ENCODE data around the gene LRRC8E. TPM values are rescaled to one million over a fixed set of nuclear protein-coding genes. Genes with fewer than 3 reads are reported as not detected.

LRRC8E gene
- total RNA-seq, 6 experiments from 2014 or later, result 4.9 to 7.3 (median 6.1) TPM

DNA sequence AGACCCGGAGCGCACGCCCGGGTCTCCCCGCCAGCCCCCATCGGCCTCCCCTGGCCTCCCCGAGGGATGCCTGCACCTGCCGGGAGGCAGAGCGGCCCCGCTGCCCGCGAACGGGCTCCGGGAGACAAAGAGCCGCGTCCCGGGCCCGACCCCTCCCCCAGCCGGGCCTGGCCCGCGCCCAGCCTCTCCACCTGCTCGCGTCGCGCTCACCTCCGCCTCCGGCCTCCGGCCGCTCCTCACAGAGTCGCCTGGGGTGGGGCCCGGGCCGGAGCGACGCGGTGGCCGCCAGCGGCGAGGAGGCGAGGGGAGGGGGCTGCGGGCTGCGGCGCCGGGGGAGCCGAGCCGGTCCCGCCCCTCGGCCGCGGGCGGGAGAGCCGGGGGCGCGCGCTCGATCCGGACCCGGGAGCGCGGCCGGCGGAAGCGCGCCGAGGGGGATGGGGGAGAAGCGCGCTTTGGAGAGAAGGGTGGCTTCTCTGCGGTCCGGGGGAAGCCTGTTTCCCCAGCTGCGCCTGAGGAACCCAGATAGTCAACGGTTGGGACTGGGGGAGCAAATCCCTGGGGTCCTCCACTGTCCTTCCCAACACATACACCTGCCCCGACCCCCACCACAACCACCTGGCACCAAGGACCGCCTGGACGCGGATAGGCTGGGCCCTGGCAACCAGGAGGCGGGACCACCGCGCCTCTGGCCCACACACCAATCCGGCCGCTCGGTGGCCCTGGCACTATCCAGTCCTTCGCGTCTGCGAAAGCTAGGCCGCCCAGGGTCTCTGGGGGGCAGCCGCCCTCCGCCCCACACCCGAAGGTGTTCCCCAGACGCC is 14.0 kb upstream of the LRRC8E start, which contains the start of gene PRR36:
Gene PRR36 (minus strand): TSS at position 315 of the 821 bp plus-strand sequence. CDS start 701 bp downstream, outside the sequence.
- TF ChIP-seq, protein P1, sequence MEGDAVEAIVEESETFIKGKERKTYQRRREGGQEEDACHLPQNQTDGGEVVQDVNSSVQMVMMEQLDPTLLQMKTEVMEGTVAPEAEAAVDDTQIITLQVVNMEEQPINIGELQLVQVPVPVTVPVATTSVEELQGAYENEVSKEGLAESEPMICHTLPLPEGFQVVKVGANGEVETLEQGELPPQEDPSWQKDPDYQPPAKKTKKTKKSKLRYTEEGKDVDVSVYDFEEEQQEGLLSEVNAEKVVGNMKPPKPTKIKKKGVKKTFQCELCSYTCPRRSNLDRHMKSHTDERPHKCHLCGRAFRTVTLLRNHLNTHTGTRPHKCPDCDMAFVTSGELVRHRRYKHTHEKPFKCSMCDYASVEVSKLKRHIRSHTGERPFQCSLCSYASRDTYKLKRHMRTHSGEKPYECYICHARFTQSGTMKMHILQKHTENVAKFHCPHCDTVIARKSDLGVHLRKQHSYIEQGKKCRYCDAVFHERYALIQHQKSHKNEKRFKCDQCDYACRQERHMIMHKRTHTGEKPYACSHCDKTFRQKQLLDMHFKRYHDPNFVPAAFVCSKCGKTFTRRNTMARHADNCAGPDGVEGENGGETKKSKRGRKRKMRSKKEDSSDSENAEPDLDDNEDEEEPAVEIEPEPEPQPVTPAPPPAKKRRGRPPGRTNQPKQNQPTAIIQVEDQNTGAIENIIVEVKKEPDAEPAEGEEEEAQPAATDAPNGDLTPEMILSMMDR (IDR thresholded peaks at IDR 0.05), result no peak
- Mint-ChIP-seq H3K4me1 (ENCODE audit: low read depth) (peaks cover 18% of the 10 kb centered on the region), H3K36me3 (ENCODE audit: low read depth) (no peaks in the 10 kb centered on the region), H3K27me3 (ENCODE audit: insufficient read depth) (peaks cover 22% of the 10 kb centered on the region), H3K9me3 (no peaks in the 10 kb centered on the region), H3K4me3 (no peak within 1 kb of the TSS), H3K27ac (no peak within 1 kb of the TSS)
- DNase-seq, result no peak

DNA sequence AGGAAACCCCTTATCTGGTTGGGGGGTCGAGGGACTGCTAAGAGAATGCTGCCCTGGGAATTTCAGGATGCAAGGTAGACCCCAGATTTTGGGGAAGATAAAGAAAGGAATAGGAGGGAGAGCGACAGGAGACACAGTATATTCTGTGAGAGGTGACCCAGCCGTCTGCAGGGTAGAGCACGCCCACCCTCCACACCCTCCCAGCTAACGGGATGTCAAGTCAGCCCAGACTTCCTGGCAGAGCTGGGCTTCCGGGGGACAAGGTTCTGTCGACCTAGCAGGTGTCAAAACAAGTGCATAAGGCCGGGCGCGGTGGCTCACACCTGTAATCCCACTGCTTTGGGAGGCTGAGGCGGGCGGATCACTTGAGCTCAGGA is 13.4 kb upstream of the LRRC8E start:
- TF ChIP-seq, protein P1 (IDR thresholded peaks at IDR 0.05), result no peak
- DNase-seq, result no peak
- H3K4me1 Mint-ChIP-seq (ENCODE audit: low read depth), result peaks cover 18% of the 10 kb centered on the region
- H3K27ac Mint-ChIP-seq, result no peak overlapping the region
- H3K9me3 Mint-ChIP-seq, result no peaks in the 10 kb centered on the region
- peaks cover 22% of the 10 kb centered on the region for H3K27me3 Mint-ChIP-seq (ENCODE audit: insufficient read depth)
- H3K36me3 Mint-ChIP-seq (ENCODE audit: low read depth), result no peaks in the 10 kb centered on the region
- H3K4me3 Mint-ChIP-seq, result no peak overlapping the region

DNA sequence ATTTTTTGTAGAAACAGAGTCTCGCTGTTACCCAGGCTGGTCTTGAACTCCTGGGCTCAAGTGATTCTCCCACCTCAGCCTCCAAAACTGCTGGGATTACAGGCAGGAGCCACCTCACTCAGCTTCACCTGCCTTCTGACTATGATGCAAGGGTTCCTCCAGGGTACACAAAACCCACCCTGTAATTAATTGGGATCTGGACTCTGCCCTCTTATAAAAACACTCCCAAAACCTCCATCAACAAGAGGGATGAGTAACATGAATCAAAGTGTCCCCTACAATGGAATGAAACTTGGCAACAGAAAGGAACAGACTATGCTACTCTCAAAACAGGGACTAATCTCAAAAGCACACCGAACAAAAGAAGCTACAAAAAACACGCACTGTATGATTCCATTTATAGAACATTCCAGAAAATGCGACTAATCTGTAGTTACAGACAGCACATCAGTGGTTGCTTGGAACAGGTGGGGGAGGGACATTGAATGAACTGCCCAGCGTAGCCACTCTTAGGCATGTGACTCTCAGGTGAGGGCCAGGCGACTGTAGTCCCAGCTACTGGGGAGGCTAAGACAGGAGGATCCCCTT is 11.0 kb upstream of the LRRC8E start:
- Mint-ChIP-seq H3K27ac (no peak overlapping the region), H3K4me3 (no peak overlapping the region), H3K9me3 (no peaks in the 10 kb centered on the region), H3K36me3 (ENCODE audit: low read depth) (no peaks in the 10 kb centered on the region), H3K4me1 (ENCODE audit: low read depth) (peaks cover 7% of the 10 kb centered on the region), H3K27me3 (ENCODE audit: insufficient read depth) (peaks cover 19% of the 10 kb centered on the region)
- peak; percentile 17 for DNase-seq
- TF ChIP-seq, protein P1 (IDR thresholded peaks at IDR 0.05), result no peak

DNA sequence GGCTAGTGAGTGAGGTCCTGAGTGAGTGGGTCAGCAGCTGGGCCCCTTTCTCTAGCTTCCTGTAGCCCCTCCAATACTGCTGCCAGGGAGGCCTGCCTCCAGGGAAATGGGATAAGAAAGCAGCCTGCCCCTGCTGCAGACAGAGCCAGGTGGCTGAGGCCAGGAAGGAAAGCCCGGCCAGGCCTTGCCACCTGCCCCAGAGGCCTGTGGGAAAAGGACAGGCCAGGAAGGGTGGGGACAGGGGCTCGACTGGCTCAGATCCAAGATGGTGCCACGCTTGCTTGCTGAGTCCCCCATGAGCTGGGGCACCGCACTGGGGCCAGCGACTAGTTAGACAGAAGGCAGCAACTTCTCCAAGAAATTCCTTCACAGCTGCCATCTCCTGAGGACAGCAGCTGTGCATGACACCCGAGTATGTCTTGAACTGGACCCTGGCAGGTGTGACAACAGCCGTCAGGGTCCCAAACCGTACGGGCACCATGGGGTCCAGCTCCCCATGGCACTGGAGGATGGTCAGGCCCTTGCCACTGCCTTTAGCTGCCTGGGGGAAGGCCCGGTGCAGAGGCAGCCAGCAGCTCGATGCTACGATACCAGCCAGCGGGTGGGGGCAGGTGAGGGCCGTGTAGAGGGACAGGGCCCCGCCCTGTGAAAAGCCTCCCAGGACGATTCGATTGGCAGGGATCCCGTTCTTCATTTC is 9.1 kb upstream of the LRRC8E start:
- H3K4me3 Mint-ChIP-seq, result no peak overlapping the region
- DNase-seq, result no peak
- H3K36me3 Mint-ChIP-seq (ENCODE audit: low read depth), result no peaks in the 10 kb centered on the region

DNA sequence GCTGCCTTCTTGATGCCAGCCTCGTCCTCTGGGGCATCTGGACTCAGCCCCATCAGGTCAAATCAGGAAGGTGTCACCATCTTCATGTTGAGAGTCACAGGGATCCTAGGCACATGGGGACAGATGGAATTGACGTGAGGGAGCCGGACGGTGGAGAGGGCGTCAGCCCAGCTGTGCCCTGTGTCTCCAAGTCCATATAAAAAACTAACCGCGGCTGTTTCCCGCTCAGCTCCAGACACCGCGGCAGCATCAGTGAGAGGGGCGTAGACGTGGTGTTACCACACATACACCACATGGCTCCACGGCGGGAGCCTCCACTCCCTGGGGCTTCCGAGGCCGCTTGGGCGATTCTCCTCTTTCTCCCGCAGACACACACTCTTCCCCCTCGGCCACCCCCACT is 8.5 kb upstream of the LRRC8E start:
- Mint-ChIP-seq H3K4me3 (no peak overlapping the region), H3K4me1 (ENCODE audit: low read depth) (peaks cover 14% of the 10 kb centered on the region), H3K27me3 (ENCODE audit: insufficient read depth) (peaks cover 11% of the 10 kb centered on the region), H3K27ac (no peak overlapping the region), H3K36me3 (ENCODE audit: low read depth) (no peaks in the 10 kb centered on the region), H3K9me3 (no peaks in the 10 kb centered on the region)
- DNase-seq, result no peak
- TF ChIP-seq, protein P1 (IDR thresholded peaks at IDR 0.05), result no peak

More for the DNA sequence above, 9.1 kb upstream of the LRRC8E start:
- Mint-ChIP-seq H3K27ac (no peak overlapping the region), H3K4me1 (ENCODE audit: low read depth) (peaks cover 13% of the 10 kb centered on the region), H3K27me3 (ENCODE audit: insufficient read depth) (peaks cover 13% of the 10 kb centered on the region), H3K9me3 (no peaks in the 10 kb centered on the region)
- TF ChIP-seq, protein P1 (IDR thresholded peaks at IDR 0.05), result no peak

Data from HFFc6 (cell line).